Right lung (tissue), 10 donors: ENCODE measurements around the gene RNASE3. TPM values are rescaled to one million over a fixed set of nuclear protein-coding genes. Genes with fewer than 3 reads are reported as not detected.
"Not testable (repeated sequence)": the region's sequence is repeated elsewhere in the genome, so short reads cannot be mapped to it uniquely, and the experiment has no call there.

ENCODE experiments used
- DNase-seq, 2 donors: peaks; one replicate each; pipeline ENCODE4 v3.0.0-alpha.2; 2013
- long read RNA-seq, 8 donors: transcript quantifications; one replicate each; lab custom pipeline, GENCODE V29; 2026
- polyA plus RNA-seq, 5 donors: library from polyadenylated mRNA; unstranded; fragments of 120-200 nt; gene quantifications; one replicate each; pipeline versions ENCODE4 v1.2.1 to v1.2.3, GENCODE V29; 2013; ENCODE audit warnings: inconsistent platforms in 1 of 5, low replicate concordance in 1 of 5; ENCODE audit not compliant: insufficient read length in 5 of 5, insufficient read depth in 1 of 5

Gene RNASE3
- polyA plus RNA-seq, result 1 to 10 TPM in 1 of 5 donors, under 1 TPM in 3, not detected in 1; 0.44 to 1.6 (median 0.72) TPM
- long read RNA-seq, donor 1, partial matches to known transcripts, result 0 of 2 reads
- long read RNA-seq, donor 1, other reads (novel, unspliced or antisense), result 0 of 2 reads
- long read RNA-seq, donor 2, result 0 reads
- long read RNA-seq, donor 3, result 0 reads
- long read RNA-seq, donor 4, partial matches to known transcripts, result 0 of 1 reads
- long read RNA-seq, donor 4, other reads (novel, unspliced or antisense), result 0 of 1 reads
- long read RNA-seq, donor 5, result 0 reads
- long read RNA-seq, donor 6, result 0 reads
- long read RNA-seq, donor 7, result 0 reads
- long read RNA-seq, donor 8, result 0 reads

- DNase-seq, result not testable (repeated sequence)
These were observed at the start of gene RNASE3 for GRCh38 chr14:20891126-20891825. Gene RNASE3, plus strand, starts transcription at chr14:20891385. Its CDS starts 302 bp downstream, at chr14:20891687.

- DNase-seq, result no peak
These were observed 44.6 kb upstream of the RNASE3 start for GRCh38 chr14:20846560-20846959.

- DNase-seq, result no peak
These were observed 42.8 kb upstream of the RNASE3 start for GRCh38 chr14:20848316-20848954.

GRCh38 chr14:20848955-20849570 is 42.1 kb upstream of the RNASE3 start:
- DNase-seq, result no peak

- DNase-seq, result no peak
These were observed 38.1 kb upstream of the RNASE3 start for GRCh38 chr14:20853042-20853441.

- peak; percentile 51 to 53 for DNase-seq
These were observed 35.4 kb upstream of the RNASE3 start for GRCh38 chr14:20855652-20856291.

- DNase-seq, result no peak
These were observed 34.0 kb upstream of the RNASE3 start for GRCh38 chr14:20857207-20857606.

GRCh38 chr14:20857630-20858261 is 33.4 kb upstream of the RNASE3 start:
- peak in 1 of 2 donors; percentile 46 for DNase-seq

GRCh38 chr14:20866194-20866593 is 25.0 kb upstream of the RNASE3 start:
- no peak for DNase-seq

- no peak for DNase-seq
These were observed 24.2 kb upstream of the RNASE3 start for GRCh38 chr14:20866963-20867362.

- DNase-seq, result peak in 1 of 2 donors; percentile 45
These were observed 17.6 kb upstream of the RNASE3 start for GRCh38 chr14:20873370-20874177.

GRCh38 chr14:20877016-20877415 is 14.2 kb upstream of the RNASE3 start:
- DNase-seq, result no peak

- DNase-seq, result no peak
These were observed 12.5 kb upstream of the RNASE3 start for GRCh38 chr14:20878695-20879094.

- DNase-seq, result not testable (repeated sequence)
These were observed 10.0 kb upstream of the RNASE3 start for GRCh38 chr14:20881229-20881628.

GRCh38 chr14:20882787-20883186 is 8.4 kb upstream of the RNASE3 start:
- not testable (repeated sequence) for DNase-seq

GRCh38 chr14:20888411-20888810 is 2.8 kb upstream of the RNASE3 start:
- DNase-seq, result not testable (repeated sequence)

GRCh38 chr14:20895322-20895721 is 4.1 kb downstream of the RNASE3 start:
- not testable (repeated sequence) for DNase-seq

GRCh38 chr14:20904393-20905029 is 13.3 kb downstream of the RNASE3 start:
- DNase-seq, result no peak

GRCh38 chr14:20905676-20906075 is 14.5 kb downstream of the RNASE3 start:
- DNase-seq, result no peak

GRCh38 chr14:20907214-20907613 is 16.0 kb downstream of the RNASE3 start:
- DNase-seq, result no peak
